Heart left ventricle (tissue), 16 donors: ENCODE results near the gene FKBP15. TPM values are rescaled to one million over a fixed set of nuclear protein-coding genes. Genes with fewer than 3 reads are reported as not detected.
A peak's percentile ranks its signal among the peaks of the same experiment; 100 is the strongest.

Experiments
- ATAC-seq, 4 donors: fragments of 200-7000 bp; cut with Tn5 transposase; one replicate each; pipeline ENCODE4 v1.9.1; 2020 to 2022; ENCODE audit warnings: moderate library complexity in 4 of 4, mild to moderate bottlenecking in 3 of 4, moderate number of reproducible peaks in 1 of 4
- DNase-seq, 5 donors: peaks; one replicate each; pipeline ENCODE4 v3.0.0-alpha.2; 2020
- H3K27ac ChIP-seq, 12 donors: fragments of 200-600 bp; sonication (generic) in 4 of 12; one replicate each; pipeline versions ENCODE4 v1.5.0 to v1.8.0; 2016 to 2022; ENCODE audit warnings: mild to moderate bottlenecking in 2 of 12
- H3K27me3 ChIP-seq, 9 donors: fragments of 200-600 bp; sonication (generic) in 2 of 9; one replicate each; pipeline versions ENCODE4 v1.5.1 to v1.8.0; 2016 to 2022; ENCODE audit warnings: mild to moderate bottlenecking in 3 of 9
- H3K36me3 ChIP-seq, 9 donors: fragments of 200-600 bp; sonication (generic) in 2 of 9; one replicate each; pipeline versions ENCODE4 v1.5.0 to v1.8.0; 2018 to 2022; ENCODE audit warnings: mild to moderate bottlenecking in 2 of 9
- H3K4me1 ChIP-seq, 12 donors: fragments of 200-600 bp; sonication (generic) in 4 of 12; one replicate each; pipeline versions ENCODE4 v1.5.0 to v1.8.0; 2016 to 2022; ENCODE audit warnings: mild to moderate bottlenecking in 3 of 12
- H3K4me3 ChIP-seq, 12 donors: fragments of 200-600 bp; sonication (generic) in 4 of 12; one replicate each; pipeline versions ENCODE4 v1.5.0 to v1.8.0; 2017 to 2022; ENCODE audit warnings: mild to moderate bottlenecking in 9 of 12, moderate library complexity in 4 of 12
- H3K9me3 ChIP-seq, 12 donors: fragments of 200-600 bp; sonication (generic) in 4 of 12; one replicate each; pipeline versions ENCODE4 v1.5.0 to v1.8.0; 2016 to 2022; ENCODE audit warnings: mild to moderate bottlenecking in 1 of 12
- POLR2A ChIP-seq, 2 donors: fragments of 450-650 bp; IDR thresholded peaks; one replicate each; pipeline ENCODE4 v1.6.1; 2017; ENCODE audit warnings: antibody characterized with exemption in 2 of 2, mild to moderate bottlenecking in 2 of 2, moderate library complexity in 2 of 2
- WGBS, 4 donors: extraction: QIAGEN DNeasy Blood & Tissue Kit in 2 of 4; methylation state at CpG; one replicate each; pipeline versions ENCODE4 v1.1.5 to v1.1.7; 2013 to 2018; 5-methylcytosine and 5-hydroxymethylcytosine counted together
- intact Hi-C, 10 donors: fragments of 100-400 bp; cut with DNase I; formaldehyde crosslinking; loops; one replicate each; pipeline versions ENCODE4 v1.11.1 to v1.14.2; 2022
- polyA plus RNA-seq, 2 donors: library from polyadenylated mRNA; stranded (reverse); fragments of 200-250 nt; gene quantifications; one replicate each; pipeline ENCODE4 v1.2.3, GENCODE V29; 2013
- total RNA-seq, 9 donors: library from RNA; depleted of rRNA in 2 of 9; stranded (reverse); fragments of >200 nt in 2 of 9; fragmentation: NEBNext Ultra II Directional in 3 of 9; extraction: Animal tissue kit (Norgen Biotek cat#: 25700) in 3 of 9; gene quantifications; one replicate each; pipeline versions ENCODE4 v1.1.0 to v1.2.4, GENCODE V29; 2016 to 2023
- TF ChIP-seq, protein P1 (sequence below), 12 donors: fragments of 200-600 bp; sonication (generic) in 4 of 12; IDR thresholded peaks; one replicate each; pipeline versions ENCODE4 v1.5.0 to v1.8.0; 2018 to 2022; ENCODE audit warnings: antibody characterized with exemption in 12 of 12, mild to moderate bottlenecking in 5 of 12
- donor health status: ischemic (EF 13 %, LVEDD 7.1; RV severe dilation, severe dysfunction).
- donor health status: healthy with polysubstance abuse.
- donor health status: DM: no; HTN: yes; CAD: no.
- donor health status: DM: no; HTN: no; CAD: no.
- donor health status: ischemic (EF 25% LVEDD 6.9; RV normal size, moderate dysfunction).
- donor health status: ischemic (EF 25% LVEDD 5.7; RV mildly dilated, moderate dysfunction).
- donor health status: healthy.
- donor health status: DM: yes; HTN: yes; CAD: no.
- donor health status: ischemic (EF 35%, LVEDD 5.7; RV mildly dilated, moderate dysfunction).
- donor health status: nonischemic (EF 11% LVEDD 7.7; RV severe dilation, severe dysfunction).
- donor health status: DM: yes; HTN: yes; CAD: no.
- donor health status: PGD.
- donor health status: ischemic (EF 29% LVEDD 5.4; RV normal size, mild dysfunction).
- donor health status: nonischemic (EF 23%, LVEDD 6.1; RV moderate dilation, normal function).

FKBP15 gene
- total and polyA plus RNA-seq, 11 donors, result 9.9 to 45.5 (median 18.3) TPM

DNA sequence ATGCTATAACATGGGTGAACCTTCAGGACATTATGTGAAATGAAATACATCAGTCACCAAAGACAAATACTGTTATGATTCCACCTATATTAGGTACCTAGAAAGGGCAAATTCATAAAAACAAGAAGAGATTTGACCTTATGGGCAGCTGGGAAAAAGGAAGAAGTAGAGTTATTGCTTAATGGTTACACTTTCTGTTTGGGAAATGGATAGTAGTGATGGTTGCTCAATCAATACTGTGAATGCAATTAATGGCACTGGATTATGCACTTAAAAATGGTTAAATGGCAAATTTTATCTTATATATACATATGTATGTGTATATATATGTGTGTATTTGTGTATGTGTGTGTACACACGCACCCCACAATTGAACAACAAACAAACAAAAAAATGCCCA is 15.2 kb downstream of the FKBP15 start:
- 92 to 97% (median 96%) methylated on average over 1 of the region's 1 CpG for WGBS, 4 donors
- DNase-seq, result no peak
- Histone ChIP-seq H3K27me3 (no peaks in the 10 kb centered on the region), H3K4me3 (peak overlapping the region in 1 of 12 donors; percentile 15), H3K27ac (peak overlapping the region in 1 of 12 donors; percentile 68), H3K9me3 (no peaks in the 10 kb centered on the region), H3K36me3 (peaks cover 0 to 100% (median 98%) of the 10 kb centered on the region in 9 donors), H3K4me1 (peaks cover 0 to 23% (median 2%) of the 10 kb centered on the region in 12 donors)
- ATAC-seq, result no peak
- intact Hi-C loops, result no loop called here
- no peak for TF ChIP-seq POLR2A (IDR thresholded peaks at IDR 0.05)
- TF ChIP-seq, protein P1, sequence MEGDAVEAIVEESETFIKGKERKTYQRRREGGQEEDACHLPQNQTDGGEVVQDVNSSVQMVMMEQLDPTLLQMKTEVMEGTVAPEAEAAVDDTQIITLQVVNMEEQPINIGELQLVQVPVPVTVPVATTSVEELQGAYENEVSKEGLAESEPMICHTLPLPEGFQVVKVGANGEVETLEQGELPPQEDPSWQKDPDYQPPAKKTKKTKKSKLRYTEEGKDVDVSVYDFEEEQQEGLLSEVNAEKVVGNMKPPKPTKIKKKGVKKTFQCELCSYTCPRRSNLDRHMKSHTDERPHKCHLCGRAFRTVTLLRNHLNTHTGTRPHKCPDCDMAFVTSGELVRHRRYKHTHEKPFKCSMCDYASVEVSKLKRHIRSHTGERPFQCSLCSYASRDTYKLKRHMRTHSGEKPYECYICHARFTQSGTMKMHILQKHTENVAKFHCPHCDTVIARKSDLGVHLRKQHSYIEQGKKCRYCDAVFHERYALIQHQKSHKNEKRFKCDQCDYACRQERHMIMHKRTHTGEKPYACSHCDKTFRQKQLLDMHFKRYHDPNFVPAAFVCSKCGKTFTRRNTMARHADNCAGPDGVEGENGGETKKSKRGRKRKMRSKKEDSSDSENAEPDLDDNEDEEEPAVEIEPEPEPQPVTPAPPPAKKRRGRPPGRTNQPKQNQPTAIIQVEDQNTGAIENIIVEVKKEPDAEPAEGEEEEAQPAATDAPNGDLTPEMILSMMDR (IDR thresholded peaks at IDR 0.05), result no peak

DNA sequence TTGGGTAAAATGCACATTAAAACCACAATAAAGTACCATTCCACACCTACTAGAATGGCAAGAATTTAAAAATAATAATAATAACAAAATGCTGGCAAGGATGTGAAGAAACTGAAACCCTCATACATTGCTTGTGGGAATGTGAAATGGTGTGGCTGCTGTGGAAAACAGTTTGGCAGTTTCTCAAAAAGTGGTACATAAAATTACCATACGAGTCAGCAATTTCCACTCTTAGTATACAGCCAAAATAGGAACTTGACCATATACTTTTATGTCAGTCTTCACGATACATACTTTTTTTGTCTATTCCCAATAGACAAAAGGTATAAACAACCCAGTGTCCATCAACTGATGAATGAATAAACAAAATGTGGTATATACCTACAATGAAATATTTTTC is 15.6 kb downstream of the FKBP15 start:
- Histone ChIP-seq H3K27me3 (no peaks in the 10 kb centered on the region), H3K4me3 (peak overlapping the region in 1 of 12 donors; percentile 15), H3K4me1 (peaks cover 0 to 23% (median 2%) of the 10 kb centered on the region in 12 donors), H3K36me3 (peaks cover 0 to 100% (median 98%) of the 10 kb centered on the region in 9 donors), H3K9me3 (no peaks in the 10 kb centered on the region), H3K27ac (peak overlapping the region in 1 of 12 donors; percentile 68)
- ATAC-seq (no peak), DNase-seq (no peak)
- no peak for TF ChIP-seq POLR2A (IDR thresholded peaks at IDR 0.05)
- TF ChIP-seq, protein P1 (IDR thresholded peaks at IDR 0.05), result no peak
- 89 to 95% (median 90%) methylated on average over 2 of the region's 2 CpGs for WGBS, 4 donors
- intact Hi-C loops, result no loop called here

GRCh38 chr9:113199683-113200329 is 21.3 kb downstream of the FKBP15 start:
- Histone ChIP-seq H3K36me3 (peaks cover 0 to 100% (median 99%) of the 10 kb centered on the region in 9 donors), H3K27ac (no peak overlapping the region), H3K4me3 (no peak overlapping the region), H3K4me1 (no peaks in the 10 kb centered on the region), H3K27me3 (no peaks in the 10 kb centered on the region), H3K9me3 (no peaks in the 10 kb centered on the region)
- no peak for DNase-seq
- TF ChIP-seq POLR2A (IDR thresholded peaks at IDR 0.05), result no peak
- TF ChIP-seq, protein P1 (IDR thresholded peaks at IDR 0.05), result no peak
- WGBS, 4 donors, result 72 to 93% (median 87%) methylated on average over 4 of the region's 4 CpGs
- intact Hi-C loops, result no loop called here
- no peak for ATAC-seq

DNA sequence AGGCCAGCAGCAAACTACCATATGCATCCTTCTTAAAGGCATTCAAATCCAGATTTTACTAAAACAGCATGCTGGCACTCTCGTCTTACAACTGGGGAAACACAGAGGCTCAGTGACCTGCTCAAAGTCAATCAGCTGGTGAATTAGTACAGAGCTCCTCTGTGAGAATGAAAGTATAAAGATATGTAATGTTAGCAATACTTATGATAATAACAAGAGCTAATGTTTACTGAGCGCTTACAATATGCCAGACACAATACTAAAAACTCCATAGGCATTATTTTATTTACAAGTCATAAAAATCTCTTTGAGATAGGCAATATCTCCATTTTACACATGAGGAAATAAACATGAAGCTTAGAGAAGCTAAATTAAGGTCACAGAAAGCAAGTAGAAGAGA is 28.6 kb downstream of the FKBP15 start:
- Histone ChIP-seq H3K27me3 (no peaks in the 10 kb centered on the region), H3K4me3 (no peak overlapping the region), H3K4me1 (peaks cover 0 to 21% (median 0%) of the 10 kb centered on the region in 12 donors), H3K27ac (no peak overlapping the region), H3K9me3 (no peaks in the 10 kb centered on the region), H3K36me3 (peaks cover 0 to 99% (median 83%) of the 10 kb centered on the region in 9 donors)
- ATAC-seq (no peak), DNase-seq (no peak)
- 46 to 100% (median 80%) methylated on average over 2 of the region's 2 CpGs for WGBS, 4 donors
- intact Hi-C loops, result loop anchor here in 1 of 10 donors (5.0 kb wide), 1 partner anchor 95 kb away; no protein-coding TSS in a partner anchor
- TF ChIP-seq, protein P1 (IDR thresholded peaks at IDR 0.05), result no peak
- no peak for TF ChIP-seq POLR2A (IDR thresholded peaks at IDR 0.05)
